ENCODE results near the gene AMIGO3.
A peak's percentile ranks its signal among the peaks of the same experiment; 100 is the strongest.

AMIGO3 gene

DNA sequence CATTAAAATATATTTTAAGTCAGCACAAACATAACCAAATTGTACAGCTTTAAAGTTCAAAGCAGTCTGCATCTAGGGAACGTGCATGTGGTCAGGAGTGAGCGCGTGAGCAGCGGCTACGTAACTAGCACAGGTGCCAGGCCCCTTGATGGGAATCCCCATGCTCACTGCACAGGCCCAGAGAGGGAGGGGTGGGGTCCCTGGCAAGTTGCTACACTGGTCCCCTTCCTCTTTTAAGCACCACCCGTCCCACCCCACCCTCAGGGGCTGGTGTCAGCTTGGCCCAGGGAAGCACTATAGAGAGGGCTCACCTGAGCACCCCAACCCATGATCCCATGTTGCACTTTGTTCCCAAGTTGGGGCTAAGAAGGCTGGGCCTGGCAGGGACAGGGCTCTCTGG is 5.1 kb upstream of the AMIGO3 start:
- DNase-seq: no peak

DNA sequence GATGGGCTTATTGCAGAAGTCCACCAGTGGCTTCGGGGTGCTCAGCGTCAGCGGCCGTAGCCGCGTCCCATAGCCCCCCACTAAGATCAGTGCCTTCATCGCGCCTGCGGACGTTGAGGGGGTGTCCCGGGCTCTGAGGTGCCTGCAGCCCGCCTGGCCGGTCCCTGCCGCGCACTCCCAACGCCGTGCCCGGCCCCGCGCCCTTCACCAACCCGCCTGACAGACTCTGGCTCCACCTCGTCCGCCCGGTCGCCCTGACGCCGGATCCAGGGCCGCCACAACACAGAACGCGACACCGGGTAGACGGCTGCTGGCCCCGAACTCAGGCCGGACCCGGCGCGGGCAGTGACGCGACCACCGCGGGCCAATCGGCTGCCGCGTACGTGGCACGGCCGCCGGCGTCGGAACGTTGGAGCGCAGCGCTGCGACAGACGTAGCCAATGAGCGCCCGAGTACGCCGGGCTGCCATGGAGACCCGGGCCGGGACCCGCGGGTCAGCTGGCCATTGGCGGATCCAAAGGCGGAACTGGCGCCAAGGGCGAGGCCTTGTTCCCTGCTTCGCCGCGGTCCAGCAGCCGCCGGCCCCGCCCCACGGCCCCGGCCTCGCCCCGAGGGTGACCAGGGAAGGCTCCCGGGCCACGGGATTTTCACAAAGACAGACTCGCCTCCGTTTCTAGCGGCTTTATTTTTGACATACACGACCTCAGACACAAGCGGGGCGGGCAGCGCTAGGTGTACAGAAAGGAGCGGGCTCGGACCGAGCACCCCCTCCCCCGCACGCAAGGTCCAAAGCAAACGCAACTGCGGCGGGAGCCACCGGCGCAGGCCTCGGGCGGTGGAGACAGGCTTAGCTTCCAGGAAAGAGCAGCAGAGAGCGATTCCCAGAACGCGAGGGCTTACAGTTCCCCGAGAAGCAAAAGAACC is 4.4 kb upstream of the AMIGO3 start, which contains the start of gene GMPPB:
TSS of gene GMPPB (minus strand) at position 324 of the 924 bp plus-strand sequence. CDS start at position 99, 225 bp downstream.
- peak; percentile 92 for DNase-seq

DNA sequence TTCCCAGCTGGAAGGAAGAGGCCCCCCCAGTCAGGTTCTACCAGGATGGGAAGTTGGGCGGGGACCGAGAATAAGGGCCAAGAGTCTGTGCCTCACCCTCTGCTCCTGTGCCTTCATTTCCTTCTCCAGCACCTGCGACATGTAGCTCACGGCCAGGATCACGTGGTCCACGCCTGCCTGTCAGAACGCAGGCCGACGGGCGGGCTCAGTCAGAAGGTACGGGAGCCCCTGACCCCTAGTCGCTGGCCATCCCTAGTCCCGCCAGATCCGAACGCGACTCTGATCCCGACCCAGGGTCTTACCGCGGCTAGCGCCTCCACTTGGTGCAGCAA is 3.8 kb upstream of the AMIGO3 start:
- DNase-seq: no peak

DNA sequence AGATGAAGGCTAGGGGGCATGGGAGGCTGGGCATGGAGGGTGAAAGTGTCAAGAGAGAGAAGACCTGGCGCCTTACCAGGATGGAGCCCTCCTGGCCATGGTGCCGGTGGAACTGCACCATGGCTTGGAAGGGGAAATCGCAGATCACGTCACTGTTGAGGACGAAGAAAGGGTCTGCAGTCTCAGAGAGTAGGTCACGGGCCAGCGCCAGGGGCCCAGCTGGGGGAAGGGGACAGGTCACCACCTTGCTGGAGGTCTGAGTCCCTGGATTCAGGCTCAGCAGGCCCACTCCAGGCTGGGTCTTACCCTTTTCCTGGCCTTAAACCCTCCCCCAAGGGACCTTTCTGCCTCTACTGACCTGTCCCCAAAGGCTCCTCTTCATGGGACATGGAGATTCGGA is 3.4 kb upstream of the AMIGO3 start:
- DNase-seq: no peak

DNA sequence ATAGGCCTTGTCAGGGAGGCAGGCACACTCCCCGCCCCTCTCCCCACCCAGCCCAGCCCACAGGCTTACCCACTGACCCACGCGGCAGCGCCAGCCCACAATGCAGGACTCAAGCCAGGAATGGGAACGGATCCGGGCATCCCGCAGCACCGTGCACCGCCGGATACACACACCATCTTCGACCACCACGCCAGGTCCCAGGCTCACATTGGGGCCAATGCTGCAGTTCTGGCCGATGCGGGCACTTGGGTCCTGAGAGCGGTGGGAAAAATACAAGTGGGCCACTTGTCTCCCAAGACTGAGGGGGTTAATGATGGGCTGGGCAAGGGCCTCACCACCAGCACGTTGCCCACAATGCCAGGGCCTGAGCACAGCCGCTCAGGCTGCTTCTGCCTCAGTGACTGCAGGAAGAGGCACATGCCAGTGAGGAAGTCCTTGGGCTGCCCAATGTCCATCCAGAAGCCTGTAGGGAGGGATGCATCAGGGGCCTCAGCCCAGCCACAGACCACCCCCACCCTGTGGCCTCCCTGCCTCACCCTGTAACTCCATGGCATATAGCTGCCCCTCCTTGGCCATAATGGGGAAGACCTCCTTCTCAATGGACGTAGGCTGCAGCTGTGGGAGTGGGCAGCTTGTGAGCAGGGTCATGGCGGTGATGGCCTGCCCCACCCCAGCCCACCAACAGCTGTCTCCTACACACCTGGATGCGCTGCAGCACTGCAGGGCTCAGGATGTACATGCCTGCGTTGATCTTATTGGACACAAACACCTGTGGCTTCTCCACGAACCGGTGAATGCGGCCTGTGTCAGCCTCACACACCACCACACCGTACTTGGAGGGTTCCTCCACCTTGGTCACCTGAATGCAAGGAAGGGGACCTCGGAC is 2.7 kb upstream of the AMIGO3 start:
- DNase-seq: no peak

DNA sequence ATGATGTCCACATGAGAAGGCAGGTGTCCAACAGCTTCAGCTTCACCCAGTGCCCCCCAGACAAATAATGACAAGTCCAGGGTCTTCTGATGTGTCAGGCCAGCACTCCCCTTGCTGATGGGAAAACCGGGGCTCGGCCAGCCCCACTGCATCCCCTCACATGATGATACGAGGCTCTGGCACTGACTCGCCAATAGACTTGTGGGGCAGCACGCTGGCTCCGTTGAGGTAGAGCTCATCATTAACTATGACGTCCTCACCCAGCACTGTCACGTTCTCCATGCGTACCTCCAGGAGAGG is 2.1 kb upstream of the AMIGO3 start:
- DNase-seq: no peak

DNA sequence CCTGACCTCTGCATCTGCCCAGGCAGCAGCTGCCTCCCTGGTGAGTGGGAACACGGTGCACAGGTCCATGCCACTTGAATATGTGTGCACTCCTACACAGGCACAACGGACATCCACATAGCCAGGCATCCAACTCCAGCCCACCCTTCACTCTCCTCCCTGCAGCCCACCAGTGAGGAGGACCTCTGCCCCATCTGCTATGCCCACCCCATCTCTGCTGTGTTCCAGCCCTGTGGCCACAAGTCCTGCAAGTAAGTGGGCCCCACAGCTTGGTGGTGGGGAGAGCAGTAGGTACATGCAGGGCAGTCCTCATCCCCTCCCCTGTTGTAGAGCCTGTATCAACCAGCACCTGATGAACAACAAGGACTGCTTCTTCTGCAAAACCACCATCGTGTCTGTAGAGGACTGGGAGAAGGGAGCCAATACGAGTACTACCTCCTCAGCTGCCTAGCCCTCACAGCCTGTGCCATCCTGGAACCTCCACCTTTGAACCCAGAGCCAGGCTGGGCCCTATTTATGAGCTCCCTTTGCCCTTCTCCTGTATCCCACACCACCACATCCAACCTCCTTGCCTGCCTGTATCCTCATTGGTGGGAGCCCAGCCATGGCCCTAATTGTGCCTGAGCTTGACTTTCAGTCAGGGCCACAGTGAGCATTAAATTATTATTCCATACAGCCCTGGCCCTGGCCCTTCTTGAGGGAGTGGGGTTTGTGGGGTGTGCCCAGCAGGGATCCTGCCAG is 1.5 kb upstream of the AMIGO3 start:
- DNase-seq: no peak

DNA sequence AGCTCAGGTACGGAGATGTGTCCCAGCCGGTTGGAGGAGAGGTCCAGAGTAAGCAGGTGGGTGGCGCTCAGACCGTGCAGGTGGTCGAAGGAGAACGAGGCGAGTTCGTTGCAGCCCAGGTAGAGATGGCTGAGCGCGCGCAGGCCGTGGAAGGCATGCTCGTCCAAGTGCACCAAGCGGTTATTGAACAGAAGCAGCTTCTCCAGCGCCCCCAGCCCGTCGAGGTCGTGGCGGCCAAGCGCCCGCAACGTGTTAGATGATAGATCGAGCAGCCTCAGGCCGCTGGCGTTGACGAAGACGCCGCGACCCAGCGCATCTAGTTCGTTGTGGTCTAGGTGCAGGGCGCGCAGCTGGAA is 648 bp downstream of the AMIGO3 start:
- DNase-seq: no peak

DNA sequence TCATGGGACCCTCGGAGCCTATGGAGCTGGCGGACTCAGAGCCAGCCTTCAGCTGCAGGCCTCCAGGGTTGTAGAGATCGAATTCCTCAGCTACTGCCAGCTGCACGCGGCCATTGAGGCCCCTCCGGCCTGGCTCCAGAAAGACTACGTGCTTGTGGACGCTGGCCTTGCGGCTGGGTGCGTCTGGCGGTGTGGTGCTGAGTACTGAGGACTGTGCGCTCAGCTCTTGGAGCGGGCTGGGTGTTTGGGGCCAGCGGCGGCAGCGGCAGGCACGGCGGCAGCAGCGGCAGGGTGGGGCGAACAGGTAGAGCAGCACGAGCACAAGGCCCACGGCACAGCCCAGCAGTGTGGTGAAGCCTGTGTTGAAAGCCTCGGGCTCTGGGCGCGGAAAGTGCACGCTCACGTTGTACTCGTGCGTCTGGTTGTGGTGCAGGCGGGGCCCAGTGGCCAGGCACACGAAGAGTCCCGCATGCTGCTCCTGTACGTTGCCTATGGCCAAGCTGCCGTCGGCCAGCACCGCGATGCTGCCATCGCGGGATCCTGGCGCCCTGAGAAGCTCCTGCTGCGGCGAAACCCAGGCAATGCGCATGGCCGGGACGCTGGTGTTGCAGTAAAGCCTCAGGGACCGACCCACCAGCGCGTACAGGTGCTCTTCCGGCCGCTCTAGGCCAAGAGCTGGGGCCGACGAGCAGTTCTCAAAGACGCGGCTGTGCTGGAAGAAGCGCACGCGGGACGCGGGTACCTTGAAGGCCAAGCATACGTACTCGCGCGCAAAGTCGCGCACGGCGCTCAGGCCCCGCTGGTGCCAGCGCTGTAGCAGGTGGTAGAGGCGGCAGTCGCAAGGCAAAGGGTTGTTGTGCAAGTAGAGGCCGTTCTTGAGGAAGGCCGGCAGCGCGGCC is 1.3 kb downstream of the AMIGO3 start:
- no peak for DNase-seq

DNA sequence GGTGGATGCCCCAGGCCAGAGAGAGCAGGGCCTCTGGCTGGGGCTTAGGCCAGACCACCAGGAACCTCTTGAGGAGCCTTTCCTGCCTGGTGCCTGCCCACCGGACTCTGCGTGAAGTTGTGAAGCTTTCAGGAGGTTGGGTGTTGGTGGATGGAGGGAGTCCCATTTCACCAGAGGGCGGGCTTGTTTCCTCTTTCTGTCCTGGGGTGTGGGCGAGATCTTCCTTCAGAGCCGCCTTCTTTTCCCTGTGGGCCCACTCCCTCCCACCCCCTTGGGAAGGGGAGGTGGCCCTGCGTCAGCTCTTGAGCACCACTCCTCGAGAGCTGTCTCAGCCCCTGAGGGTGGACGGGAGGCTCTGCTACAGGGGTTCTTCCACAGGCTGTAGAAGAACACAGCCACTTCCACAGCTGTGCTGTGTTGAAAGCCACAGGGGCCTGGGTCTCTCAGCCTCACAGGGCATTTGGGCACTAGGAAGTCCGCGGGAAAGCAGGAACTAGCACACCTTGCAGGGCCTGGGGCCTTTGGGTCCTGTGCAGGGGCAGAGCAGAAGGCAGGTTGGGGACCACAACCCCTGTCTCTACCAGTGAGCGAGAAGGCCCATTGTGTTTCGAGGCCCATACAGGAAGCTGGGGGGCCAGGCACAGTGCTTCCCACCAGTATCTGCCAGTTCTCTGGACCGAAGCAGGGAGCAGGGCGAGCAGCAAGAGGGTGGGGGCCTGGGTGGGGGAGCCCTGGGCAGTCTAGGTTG is 2.1 kb downstream of the AMIGO3 start:
- no peak for DNase-seq

DNA sequence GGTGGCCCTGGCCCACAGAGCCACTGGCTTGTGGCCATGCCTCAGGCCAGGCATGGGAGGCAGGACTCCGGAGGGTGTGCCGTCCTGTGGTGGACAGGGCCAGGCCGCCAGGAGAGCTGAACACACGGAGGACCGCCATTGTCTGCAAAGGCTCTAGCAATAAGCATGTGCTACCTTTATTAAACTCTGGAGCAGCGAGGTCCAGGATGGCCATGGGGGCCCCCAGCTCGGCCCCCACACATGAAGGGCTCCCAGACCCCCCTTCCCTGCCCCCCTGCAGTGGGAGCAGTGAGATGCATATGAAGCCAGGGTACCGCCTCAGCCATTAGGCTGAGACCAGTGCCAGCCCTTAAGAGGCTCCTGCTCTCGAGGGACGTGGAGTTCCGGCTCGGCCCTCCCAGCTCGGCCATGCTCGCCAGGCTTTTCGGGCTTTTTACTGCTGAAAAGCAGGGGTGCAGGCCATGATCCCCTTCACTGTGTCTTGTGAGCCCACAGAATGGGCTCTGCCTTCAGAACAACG is 2.7 kb downstream of the AMIGO3 start:
- DNase-seq: no peak

DNA sequence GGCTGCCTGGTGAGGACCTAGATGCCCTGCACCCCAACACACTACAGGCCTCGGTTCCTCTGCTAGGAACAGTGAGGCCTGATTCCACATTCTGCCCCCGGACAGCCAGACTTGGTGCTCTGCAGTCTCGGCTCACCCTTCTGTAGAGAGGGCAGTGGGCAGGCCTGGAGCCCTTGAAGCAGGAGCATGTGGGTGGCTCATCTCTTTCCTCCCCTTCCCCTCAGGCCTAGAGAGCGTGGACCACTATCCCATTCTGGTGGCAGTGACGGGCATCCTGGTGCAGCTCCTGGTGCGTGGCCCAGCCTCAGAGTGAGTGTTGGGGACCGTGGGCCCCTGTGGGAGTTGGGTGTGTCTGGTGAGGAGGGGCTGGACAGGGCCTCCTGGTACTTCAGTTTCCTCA is 3.3 kb downstream of the AMIGO3 start:
- DNase-seq: no peak

DNA sequence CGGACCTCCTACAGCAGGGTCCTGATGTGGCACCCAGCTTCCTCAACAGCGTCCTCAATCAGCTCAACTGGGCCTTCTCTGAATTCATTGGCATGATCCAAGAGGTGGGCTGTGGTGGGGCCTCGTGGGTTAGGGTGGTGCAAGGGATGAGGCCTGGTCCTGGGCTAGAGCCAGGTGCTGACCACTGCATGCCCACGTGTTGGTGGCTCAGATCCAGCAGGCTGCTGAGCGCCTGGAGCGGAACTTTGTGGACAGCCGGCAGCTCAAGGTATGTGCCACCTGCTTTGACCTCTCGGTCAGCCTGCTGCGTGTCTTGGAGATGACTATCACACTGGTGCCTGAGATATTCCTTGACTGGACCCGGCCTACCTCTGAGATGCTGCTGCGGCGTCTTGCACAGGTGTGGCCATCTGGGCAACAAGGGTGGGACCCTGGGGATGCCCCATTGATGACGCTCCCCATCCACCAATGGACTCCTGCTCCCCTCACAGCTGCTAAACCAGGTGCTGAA is 3.8 kb downstream of the AMIGO3 start:
- no peak for DNase-seq

DNA sequence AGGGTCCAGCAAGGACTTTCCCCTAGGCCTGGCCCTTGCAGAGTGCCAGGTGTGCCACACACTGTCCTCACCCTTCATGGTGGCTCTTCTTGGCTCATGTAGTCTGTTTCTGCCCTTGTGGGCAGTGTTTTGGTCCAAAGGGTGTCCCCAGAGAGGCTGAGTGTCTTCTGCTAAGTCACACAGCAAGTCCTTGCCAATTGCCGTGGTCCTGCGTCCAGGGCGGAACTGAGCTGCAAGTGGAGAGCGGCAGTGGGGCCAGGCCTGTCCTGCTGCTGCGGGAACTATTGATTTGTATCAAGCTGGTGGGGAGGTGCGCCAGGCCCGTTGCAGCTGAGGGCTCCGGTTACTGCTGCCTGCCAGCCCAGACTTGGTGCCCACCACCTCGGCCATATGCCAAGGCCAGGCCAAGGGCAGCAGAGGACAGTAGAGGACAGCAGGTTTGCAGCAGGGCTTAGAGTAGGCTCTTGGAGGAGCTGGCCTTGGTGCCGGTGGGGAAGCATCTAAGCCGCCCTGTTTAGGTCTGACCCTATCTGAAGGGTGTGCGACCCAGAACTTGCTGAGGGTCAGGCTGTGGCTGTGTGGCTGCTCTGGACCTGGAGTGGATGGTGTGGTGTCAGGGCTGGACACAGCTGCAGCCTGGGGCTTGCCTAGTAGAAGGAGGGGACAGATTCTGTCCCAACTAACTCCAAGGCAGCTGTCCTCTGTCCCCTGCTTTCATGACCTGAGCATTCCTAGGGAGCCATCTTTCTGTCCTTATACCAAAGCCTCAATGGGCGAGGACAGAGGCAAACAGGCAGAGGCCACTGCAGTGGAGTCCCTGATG is 4.5 kb downstream of the AMIGO3 start:
- no peak for DNase-seq

DNA sequence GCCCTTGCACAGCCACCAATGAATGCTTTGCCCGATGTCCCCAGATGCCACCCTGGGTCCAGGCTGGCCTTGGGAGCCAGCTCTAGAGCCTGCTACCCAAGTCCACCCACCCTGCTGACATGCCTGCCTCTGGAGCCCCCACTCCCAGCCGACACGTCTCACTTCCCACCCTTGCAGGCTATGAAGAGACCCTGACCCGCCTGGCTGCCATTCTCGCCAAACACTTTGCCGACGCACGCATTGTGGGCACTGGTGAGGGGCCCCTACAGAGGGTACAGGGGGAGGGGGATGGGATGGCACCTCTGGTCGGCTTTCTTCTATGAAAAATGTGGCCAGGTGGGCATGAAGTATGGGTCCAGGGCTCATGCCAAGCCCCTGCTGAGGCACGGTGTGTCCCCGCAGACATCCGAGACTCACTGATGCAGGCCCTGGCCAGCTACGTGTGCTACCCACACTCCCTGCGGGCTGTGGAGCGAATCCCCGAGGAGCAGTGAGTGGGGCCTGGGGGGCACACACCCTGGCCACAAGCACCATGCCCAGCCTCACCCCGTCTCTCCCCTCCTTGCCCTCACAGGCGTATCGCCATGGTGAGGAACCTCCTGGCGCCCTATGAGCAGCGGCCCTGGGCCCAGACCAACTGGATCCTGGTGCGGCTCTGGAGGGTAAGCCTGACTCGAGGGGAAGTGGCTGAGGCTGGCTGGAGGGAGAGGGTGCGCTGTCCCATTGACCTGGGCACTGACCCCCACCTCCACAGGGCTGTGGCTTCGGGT is 6.0 kb downstream of the AMIGO3 start:
- no peak for DNase-seq

DNA sequence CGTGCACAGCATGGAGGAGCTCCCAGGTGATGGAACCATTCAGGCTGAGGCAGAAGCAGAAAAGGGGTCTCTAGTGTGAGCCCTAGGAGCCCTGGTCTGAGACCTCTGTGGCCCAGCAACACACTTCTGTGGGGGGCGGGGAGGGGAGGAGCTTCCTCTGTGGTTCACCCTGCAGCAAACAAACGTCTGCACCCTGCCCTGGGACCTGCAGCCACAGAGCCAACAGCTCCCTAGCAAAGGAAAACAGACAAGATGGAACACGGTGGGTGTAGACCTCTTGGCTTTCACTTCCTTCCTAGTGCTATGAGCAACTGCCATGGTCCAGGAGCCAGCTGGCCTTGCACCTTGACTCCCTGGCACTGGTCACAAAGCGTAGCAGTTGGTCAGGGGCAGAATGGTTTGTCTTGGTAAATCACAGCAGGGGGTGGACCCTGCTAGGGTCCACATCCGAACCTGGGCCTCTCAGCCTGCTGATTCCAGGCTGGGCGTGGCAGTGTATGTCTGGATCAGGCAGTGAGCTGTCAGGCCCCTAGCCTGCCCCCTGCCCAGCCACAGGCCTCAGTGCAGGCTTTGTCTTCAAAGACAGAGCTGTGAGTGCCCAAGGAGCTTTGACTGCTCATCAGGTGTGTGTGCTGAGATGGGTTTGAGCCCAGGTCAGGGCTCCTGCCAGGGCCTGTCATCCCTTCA is 6.7 kb downstream of the AMIGO3 start:
- DNase-seq: no peak

DNA sequence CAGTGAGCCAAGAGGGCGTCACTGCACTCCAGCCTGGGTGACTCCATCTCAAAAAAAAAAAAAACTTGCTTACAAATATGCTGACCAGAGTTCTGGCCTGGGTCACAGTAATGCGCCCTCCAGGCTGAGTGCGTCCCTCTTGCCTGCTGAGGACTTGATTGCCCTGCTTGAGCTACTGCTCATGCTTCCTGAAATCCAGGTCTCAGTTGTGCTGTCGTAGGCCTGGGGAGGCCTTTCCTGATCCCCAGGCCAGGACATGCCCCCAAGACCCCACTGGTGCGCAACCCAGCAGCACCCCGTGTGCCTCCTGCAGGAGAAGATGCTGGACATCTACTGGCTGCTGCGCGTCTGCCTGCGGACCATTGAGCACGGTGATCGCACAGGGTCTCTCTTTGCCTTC is 7.3 kb downstream of the AMIGO3 start:
- no peak for DNase-seq

DNA sequence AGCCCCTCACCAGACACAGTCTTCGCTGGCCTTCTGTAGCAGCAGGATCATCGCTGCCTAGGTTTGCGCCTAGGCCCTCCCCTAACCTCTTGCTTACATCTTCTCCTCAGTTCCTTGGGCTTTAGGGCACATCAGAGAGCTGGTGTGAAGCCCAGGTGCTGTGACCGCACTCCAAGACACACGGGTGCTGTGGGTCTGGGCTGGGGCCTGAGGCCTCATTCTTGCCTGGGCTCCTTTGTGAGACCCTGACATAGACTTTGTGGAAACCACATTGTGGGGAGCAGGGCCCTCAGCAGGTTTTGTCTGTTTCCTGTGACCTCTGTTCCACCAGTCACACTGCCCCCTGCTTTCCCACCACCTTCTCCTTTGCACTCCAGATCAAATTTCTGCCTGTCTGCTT is 8.0 kb downstream of the AMIGO3 start:
- DNase-seq: no peak

DNA sequence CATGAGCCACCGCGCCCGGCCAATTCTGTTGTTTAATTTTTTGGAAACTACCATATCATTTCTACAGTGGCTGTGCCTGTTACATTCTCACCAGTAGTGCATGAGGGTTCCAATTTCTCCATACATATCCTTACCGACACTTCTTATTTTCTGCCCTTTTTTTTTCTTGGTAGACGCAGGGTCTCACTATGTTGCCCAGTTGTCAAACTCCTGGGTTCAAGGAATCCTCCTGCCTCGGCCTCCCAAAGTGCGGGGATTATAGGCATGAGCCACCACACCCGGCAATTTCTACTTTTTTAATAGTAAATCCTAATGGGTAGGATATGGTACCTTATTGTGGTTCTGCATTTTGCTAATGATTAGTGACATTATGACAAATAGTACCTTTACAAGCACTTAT is 9.6 kb downstream of the AMIGO3 start:
- no peak for DNase-seq

Data from NCI-H1092 (cell line).